PFSK-1 (cell line): Measurements from ENCODE around the gene GDAP1L1.

Source experiments
- FOXP2 ChIP-seq: optimal IDR thresholded peaks from 2 replicates; pipeline ENCODE3; 2011; ENCODE audit warnings: borderline replicate concordance, control low read depth, inconsistent platforms; ENCODE audit not compliant: insufficient read depth; ENCODE audit errors: extremely low read length, extremely low read depth
- POLR2AphosphoS5 ChIP-seq: IDR thresholded peaks from 2 replicates; pipeline ENCODE4 v1.6.1; 2012; ENCODE audit warnings: low read depth, mild to moderate bottlenecking, control low read depth, low read length, moderate library complexity
- REST ChIP-seq, 2 experiments: IDR thresholded peaks; 2 replicates each; pipeline versions ENCODE4 v1.6.1 to v1.8.0; 2011 to 2012; ENCODE audit warnings: low read depth in 2 of 2, low read length in 2 of 2, control low read depth in 1 of 2, inconsistent platforms in 1 of 2, mild to moderate bottlenecking in 1 of 2, moderate library complexity in 1 of 2; ENCODE audit not compliant: insufficient read depth in 1 of 2
- SIN3A ChIP-seq: IDR thresholded peaks from 2 replicates; pipeline ENCODE4 v1.6.1; 2012; ENCODE audit warnings: mild to moderate bottlenecking, low read length, moderate library complexity, borderline replicate concordance; ENCODE audit not compliant: insufficient read depth
- TAF1 ChIP-seq: IDR thresholded peaks from 2 replicates; pipeline ENCODE4 v1.6.1; 2012; ENCODE audit warnings: low read length, control low read depth, borderline replicate concordance; ENCODE audit not compliant: insufficient read depth

GDAP1L1 gene

GRCh38 chr20:44235702-44236101, 11.4 kb upstream of the GDAP1L1 start:
- no peak for TF ChIP-seq SIN3A
- TF ChIP-seq TAF1, result no peak
- TF ChIP-seq POLR2AphosphoS5, result no peak
- TF ChIP-seq REST (IDR thresholded peaks at IDR 0.05; ENCODE audit: insufficient read depth in 1 of 2, low read depth in 2 of 2, low read length in 2 of 2), result no peak
- no peak for TF ChIP-seq FOXP2

DNA sequence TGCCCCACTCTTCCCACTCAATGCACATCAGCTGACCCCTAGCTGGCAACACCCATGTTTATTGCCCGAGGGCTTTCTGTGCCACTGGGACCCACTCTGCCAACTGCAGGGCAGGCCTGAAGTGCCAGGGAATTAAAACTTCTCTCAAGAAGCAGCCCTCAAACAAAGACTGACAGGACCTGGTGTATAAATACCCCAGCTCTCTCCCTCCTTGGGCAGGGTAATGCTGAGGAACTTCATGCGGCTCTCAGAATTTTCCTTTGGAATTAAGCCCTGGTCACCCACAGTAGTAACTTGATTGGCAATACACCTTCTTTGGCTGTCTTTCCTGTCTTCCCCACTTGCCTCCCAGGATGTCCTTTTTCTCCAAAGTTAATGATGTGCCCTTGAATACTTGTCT, 5.3 kb upstream of the GDAP1L1 start:
- no peak for TF ChIP-seq SIN3A
- no peak for TF ChIP-seq REST (IDR thresholded peaks at IDR 0.05; ENCODE audit: insufficient read depth in 1 of 2, low read depth in 2 of 2, low read length in 2 of 2)
- no peak for TF ChIP-seq FOXP2
- no peak for TF ChIP-seq TAF1
- TF ChIP-seq POLR2AphosphoS5, result no peak

- TF ChIP-seq FOXP2 (no peak), TAF1 (no peak), POLR2AphosphoS5 (no peak), REST (IDR thresholded peaks at IDR 0.05; ENCODE audit: insufficient read depth in 1 of 2, low read depth in 2 of 2, low read length in 2 of 2) (no peak), SIN3A (no peak)
These were observed 1.1 kb upstream of the GDAP1L1 start for GRCh38 chr20:44245977-44246376.

GRCh38 chr20:44247586-44248409, 690 bp downstream of the GDAP1L1 start:
- TF ChIP-seq SIN3A (no peak), TAF1 (no peak), POLR2AphosphoS5 (no peak), FOXP2 (no peak), REST (IDR thresholded peaks at IDR 0.05; ENCODE audit: insufficient read depth in 1 of 2, low read depth in 2 of 2, low read length in 2 of 2) (peak; percentile 94 to 98)

- TF ChIP-seq SIN3A (no peak), TAF1 (no peak), POLR2AphosphoS5 (no peak), FOXP2 (no peak), REST (IDR thresholded peaks at IDR 0.05; ENCODE audit: insufficient read depth in 1 of 2, low read depth in 2 of 2, low read length in 2 of 2) (no peak)
These were observed 1.3 kb downstream of the GDAP1L1 start for GRCh38 chr20:44248410-44248759.
